ENCODE measurements around the gene LURAP1L. TPM values are rescaled to one million over a fixed set of nuclear protein-coding genes. Genes with fewer than 3 reads are reported as not detected.

Gene LURAP1L
- total RNA-seq, 1 donor, result 0.10 TPM

- no peaks in the 10 kb centered on the region for H3K27me3 ChIP-seq (ENCODE audit: insufficient read depth, low read length)
- no peaks in the 10 kb centered on the region for H3K4me1 ChIP-seq (ENCODE audit: insufficient read depth, low read length)
- no peaks in the 10 kb centered on the region for H3K9me3 ChIP-seq (ENCODE audit: low read depth, low read length)
- no peak overlapping the region for H3K4me3 ChIP-seq (ENCODE audit: low read length)
Measured at GRCh38 chr9:12765088-12765798, 9.6 kb upstream of the LURAP1L start.

- no peaks in the 10 kb centered on the region for H3K27me3 ChIP-seq (ENCODE audit: insufficient read depth, low read length)
- H3K9me3 ChIP-seq (ENCODE audit: low read depth, low read length), result no peaks in the 10 kb centered on the region
- no peaks in the 10 kb centered on the region for H3K4me1 ChIP-seq (ENCODE audit: insufficient read depth, low read length)
- no peak overlapping the region for H3K4me3 ChIP-seq (ENCODE audit: low read length)
Measured at GRCh38 chr9:12766357-12766756, 8.5 kb upstream of the LURAP1L start.

- H3K4me1 ChIP-seq (ENCODE audit: insufficient read depth, low read length), result no peaks in the 10 kb centered on the region
- no peak overlapping the region for H3K4me3 ChIP-seq (ENCODE audit: low read length)
- peaks cover 13% of the 10 kb centered on the region for H3K27me3 ChIP-seq (ENCODE audit: insufficient read depth, low read length)
- H3K9me3 ChIP-seq (ENCODE audit: low read depth, low read length), result no peaks in the 10 kb centered on the region
Measured at GRCh38 chr9:12770261-12770660, 4.6 kb upstream of the LURAP1L start.

- no peaks in the 10 kb centered on the region for H3K9me3 ChIP-seq (ENCODE audit: low read depth, low read length)
- H3K4me1 ChIP-seq (ENCODE audit: insufficient read depth, low read length), result no peaks in the 10 kb centered on the region
- H3K27me3 ChIP-seq (ENCODE audit: insufficient read depth, low read length), result peaks cover 27% of the 10 kb centered on the region
- H3K4me3 ChIP-seq (ENCODE audit: low read length), result no peak overlapping the region
Measured at GRCh38 chr9:12771891-12772290, 2.9 kb upstream of the LURAP1L start.

- Histone ChIP-seq H3K4me3 (ENCODE audit: low read length) (no peak overlapping the region), H3K4me1 (ENCODE audit: insufficient read depth, low read length) (no peaks in the 10 kb centered on the region), H3K9me3 (ENCODE audit: low read depth, low read length) (no peaks in the 10 kb centered on the region), H3K27me3 (ENCODE audit: insufficient read depth, low read length) (peaks cover 32% of the 10 kb centered on the region)
Measured at GRCh38 chr9:12773562-12773961, 1.3 kb upstream of the LURAP1L start.

- H3K4me3 ChIP-seq (ENCODE audit: low read length), result no peak overlapping the region
- H3K4me1 ChIP-seq (ENCODE audit: insufficient read depth, low read length), result no peaks in the 10 kb centered on the region
- peaks cover 32% of the 10 kb centered on the region for H3K27me3 ChIP-seq (ENCODE audit: insufficient read depth, low read length)
- H3K9me3 ChIP-seq (ENCODE audit: low read depth, low read length), result no peaks in the 10 kb centered on the region
Measured at GRCh38 chr9:12775679-12776512, 1.1 kb downstream of the LURAP1L start.

GRCh38 chr9:12776513-12777055 lies 1.8 kb downstream of the LURAP1L start:
- Histone ChIP-seq H3K4me3 (ENCODE audit: low read length) (no peak overlapping the region), H3K4me1 (ENCODE audit: insufficient read depth, low read length) (no peaks in the 10 kb centered on the region), H3K27me3 (ENCODE audit: insufficient read depth, low read length) (peaks cover 32% of the 10 kb centered on the region), H3K9me3 (ENCODE audit: low read depth, low read length) (no peaks in the 10 kb centered on the region)

- Histone ChIP-seq H3K4me3 (ENCODE audit: low read length) (no peak overlapping the region), H3K9me3 (ENCODE audit: low read depth, low read length) (no peaks in the 10 kb centered on the region), H3K27me3 (ENCODE audit: insufficient read depth, low read length) (peaks cover 32% of the 10 kb centered on the region), H3K4me1 (ENCODE audit: insufficient read depth, low read length) (no peaks in the 10 kb centered on the region)
Measured at GRCh38 chr9:12777121-12778022, 2.6 kb downstream of the LURAP1L start.

- H3K4me3 ChIP-seq (ENCODE audit: low read length), result no peak overlapping the region
- peaks cover 32% of the 10 kb centered on the region for H3K27me3 ChIP-seq (ENCODE audit: insufficient read depth, low read length)
- H3K4me1 ChIP-seq (ENCODE audit: insufficient read depth, low read length), result no peaks in the 10 kb centered on the region
- H3K9me3 ChIP-seq (ENCODE audit: low read depth, low read length), result no peaks in the 10 kb centered on the region
Measured at GRCh38 chr9:12778389-12778788, 3.6 kb downstream of the LURAP1L start.

- no peaks in the 10 kb centered on the region for H3K4me1 ChIP-seq (ENCODE audit: insufficient read depth, low read length)
- no peaks in the 10 kb centered on the region for H3K9me3 ChIP-seq (ENCODE audit: low read depth, low read length)
- peaks cover 11% of the 10 kb centered on the region for H3K27me3 ChIP-seq (ENCODE audit: insufficient read depth, low read length)
- H3K4me3 ChIP-seq (ENCODE audit: low read length), result no peak overlapping the region
Measured at GRCh38 chr9:12781226-12781733, 6.5 kb downstream of the LURAP1L start.

GRCh38 chr9:12783767-12784460 lies 9.1 kb downstream of the LURAP1L start:
- H3K4me3 ChIP-seq (ENCODE audit: low read length), result no peak overlapping the region
- no peaks in the 10 kb centered on the region for H3K9me3 ChIP-seq (ENCODE audit: low read depth, low read length)
- no peaks in the 10 kb centered on the region for H3K27me3 ChIP-seq (ENCODE audit: insufficient read depth, low read length)
- H3K4me1 ChIP-seq (ENCODE audit: insufficient read depth, low read length), result no peaks in the 10 kb centered on the region

- H3K4me1 ChIP-seq (ENCODE audit: insufficient read depth, low read length), result no peaks in the 10 kb centered on the region
- no peaks in the 10 kb centered on the region for H3K27me3 ChIP-seq (ENCODE audit: insufficient read depth, low read length)
- no peaks in the 10 kb centered on the region for H3K9me3 ChIP-seq (ENCODE audit: low read depth, low read length)
- no peak overlapping the region for H3K4me3 ChIP-seq (ENCODE audit: low read length)
Measured at GRCh38 chr9:12784461-12785259, 9.8 kb downstream of the LURAP1L start.

GRCh38 chr9:12785260-12785770 lies 10.5 kb downstream of the LURAP1L start:
- no peaks in the 10 kb centered on the region for H3K9me3 ChIP-seq (ENCODE audit: low read depth, low read length)

More at GRCh38 chr9:12785260-12785770, 10.5 kb downstream of the LURAP1L start:
- Histone ChIP-seq H3K4me1 (ENCODE audit: insufficient read depth, low read length) (no peaks in the 10 kb centered on the region), H3K4me3 (ENCODE audit: low read length) (no peak overlapping the region), H3K27me3 (ENCODE audit: insufficient read depth, low read length) (no peaks in the 10 kb centered on the region)
